Left renal pelvis (tissue), 4 donors: ENCODE data around the gene DYNLT2. TPM values are rescaled to one million over a fixed set of nuclear protein-coding genes. Genes with fewer than 3 reads are reported as not detected.

Experiments used
- DNase-seq, 4 donors: peaks; one replicate each; pipeline ENCODE4 v3.0.0-alpha.2; 2013; ENCODE audit warnings: low read depth in 4 of 4, low spot score in 3 of 4
- polyA plus RNA-seq, 4 donors: library from polyadenylated mRNA; unstranded; fragments of 120-200 nt; gene quantifications; one replicate each; pipeline ENCODE4 v1.2.1, GENCODE V29; 2013; ENCODE audit not compliant: insufficient read length in 4 of 4

The DYNLT2 gene
- polyA plus RNA-seq, 4 donors: 2.7 to 10.5 (median 8.7) TPM

- DNase-seq: no peak
These were observed 12.3 kb downstream of the DYNLT2 start for GRCh38 chr6:169738976-169739529.

GRCh38 chr6:169738204-169738975, 13.0 kb downstream of the DYNLT2 start:
- no peak for DNase-seq

GRCh38 chr6:169729961-169730360, 21.4 kb downstream of the DYNLT2 start:
- DNase-seq: no peak

DNA sequence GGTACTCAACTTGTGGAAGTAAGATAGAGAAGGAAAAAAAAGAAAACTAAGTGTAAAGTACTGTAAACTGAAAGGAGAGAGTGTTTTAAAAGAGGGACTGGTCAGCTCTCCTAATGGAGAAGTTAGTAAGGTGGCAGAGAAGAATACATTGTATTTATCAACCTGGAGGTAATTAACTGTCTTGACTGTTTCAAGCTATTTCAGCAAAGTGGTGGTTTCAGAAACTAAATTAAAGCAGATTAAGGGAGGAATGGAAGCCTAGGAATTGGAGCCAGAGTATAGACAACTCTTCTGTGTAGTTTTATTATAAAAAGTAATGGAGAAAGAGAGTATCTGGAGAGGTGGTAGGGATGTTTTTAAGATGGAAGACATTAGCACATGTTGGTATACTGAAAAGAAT, 24.4 kb downstream of the DYNLT2 start:
- DNase-seq: no peak

DNA sequence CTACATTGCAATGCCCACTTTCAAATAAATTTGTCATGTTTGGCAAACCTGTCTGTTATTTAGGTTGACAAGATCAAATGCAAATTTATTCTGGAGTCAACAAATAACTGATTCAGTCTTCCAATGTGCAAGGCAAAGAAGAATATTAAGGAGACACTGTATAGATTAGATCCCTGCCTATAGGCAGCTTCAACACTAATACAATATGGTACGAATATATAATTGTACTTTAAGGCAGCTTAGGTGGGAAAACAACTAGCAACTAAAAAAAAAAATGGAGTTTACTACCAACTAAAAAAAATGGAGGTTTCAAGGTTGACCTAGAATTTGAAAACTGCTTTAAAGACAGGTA, 25.3 kb downstream of the DYNLT2 start:
- no peak for DNase-seq

DNA sequence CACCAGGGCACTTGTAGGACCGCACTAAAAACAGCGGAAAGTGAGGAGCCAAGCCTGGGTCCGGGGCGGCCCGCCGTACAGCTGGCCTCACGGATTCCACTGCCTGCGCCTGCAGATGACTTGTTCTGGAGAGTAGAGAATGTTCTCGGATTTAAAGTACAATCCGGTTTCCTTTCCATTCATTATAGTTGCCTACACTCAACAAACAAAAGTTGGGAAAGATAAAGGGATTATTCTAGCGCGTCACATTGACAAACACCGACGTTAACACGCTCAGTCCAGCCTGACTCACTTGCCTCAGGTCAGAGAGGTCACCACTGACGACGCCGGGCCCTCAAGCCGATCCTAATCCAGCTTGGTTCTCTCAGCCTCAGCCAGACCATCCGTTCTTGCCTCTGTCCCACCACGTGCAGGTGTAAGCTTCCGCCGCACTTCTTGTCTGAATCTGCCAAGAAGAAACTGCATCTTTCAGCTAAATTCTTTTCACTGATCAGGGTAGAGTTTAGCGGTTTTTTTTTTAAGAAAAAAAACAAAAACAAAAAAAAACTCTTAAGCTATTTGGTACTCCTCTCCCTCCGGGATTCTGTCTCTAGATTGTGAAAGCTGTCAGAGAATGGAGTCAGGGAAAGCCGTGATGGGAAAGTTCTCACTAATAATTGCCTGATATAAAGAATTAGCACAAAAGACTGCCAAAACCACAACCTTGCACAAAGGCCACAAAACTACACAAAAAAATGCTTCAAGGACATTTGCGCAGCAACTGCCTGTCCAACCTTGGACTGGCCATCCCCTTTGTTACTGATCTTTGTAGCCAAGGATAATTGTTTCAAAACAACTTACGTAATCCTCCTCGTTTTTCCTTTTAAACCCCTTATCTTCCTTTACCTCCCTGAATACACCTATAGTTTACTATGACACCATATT, 26.0 kb downstream of the DYNLT2 start:
- DNase-seq: peak in 2 of 4 donors; percentile 29 to 48

DNA sequence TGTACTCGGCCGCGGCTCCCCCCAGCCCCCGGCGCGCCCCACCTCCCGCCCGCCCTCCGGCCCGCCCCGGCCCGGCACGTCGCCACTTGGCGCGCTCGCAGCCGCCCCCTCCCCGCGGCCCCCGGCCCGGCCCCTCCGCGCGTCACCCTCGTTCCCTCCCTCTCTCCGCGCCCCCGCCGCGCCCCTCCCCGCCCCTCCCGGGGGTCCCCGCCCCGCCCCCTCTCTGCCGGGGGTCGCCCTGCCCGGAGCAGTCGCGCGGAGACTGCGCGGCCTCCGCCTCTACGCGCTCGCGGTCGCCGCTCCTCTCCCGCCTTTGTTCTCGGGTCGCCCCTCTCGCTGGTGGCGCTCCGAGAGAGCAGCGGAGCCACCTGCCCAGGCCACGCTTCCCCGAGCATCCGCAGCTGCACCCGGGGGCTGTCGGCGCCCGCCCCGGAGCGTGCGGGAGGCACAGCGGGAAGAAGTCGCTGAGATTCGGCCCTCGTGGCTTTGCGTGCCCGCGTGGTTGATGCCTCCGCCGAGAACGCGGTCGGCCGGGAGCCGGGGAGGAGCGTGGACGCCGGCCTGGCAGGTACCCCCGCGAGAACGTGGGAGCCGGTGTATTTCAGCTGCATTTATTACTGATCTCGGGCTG, 26.8 kb downstream of the DYNLT2 start, which contains the start of gene PHF10:
PHF10 (minus strand) TSS at position 7 of the 631 bp plus-strand sequence. CDS start 569 bp downstream, outside the sequence.
- peak in 1 of 4 donors; percentile 50 for DNase-seq

GRCh38 chr6:169723991-169724493, 27.3 kb downstream of the DYNLT2 start:
- DNase-seq: no peak

GRCh38 chr6:169723200-169723909, 28.0 kb downstream of the DYNLT2 start:
- peak in 1 of 4 donors; percentile 53 for DNase-seq

DNA sequence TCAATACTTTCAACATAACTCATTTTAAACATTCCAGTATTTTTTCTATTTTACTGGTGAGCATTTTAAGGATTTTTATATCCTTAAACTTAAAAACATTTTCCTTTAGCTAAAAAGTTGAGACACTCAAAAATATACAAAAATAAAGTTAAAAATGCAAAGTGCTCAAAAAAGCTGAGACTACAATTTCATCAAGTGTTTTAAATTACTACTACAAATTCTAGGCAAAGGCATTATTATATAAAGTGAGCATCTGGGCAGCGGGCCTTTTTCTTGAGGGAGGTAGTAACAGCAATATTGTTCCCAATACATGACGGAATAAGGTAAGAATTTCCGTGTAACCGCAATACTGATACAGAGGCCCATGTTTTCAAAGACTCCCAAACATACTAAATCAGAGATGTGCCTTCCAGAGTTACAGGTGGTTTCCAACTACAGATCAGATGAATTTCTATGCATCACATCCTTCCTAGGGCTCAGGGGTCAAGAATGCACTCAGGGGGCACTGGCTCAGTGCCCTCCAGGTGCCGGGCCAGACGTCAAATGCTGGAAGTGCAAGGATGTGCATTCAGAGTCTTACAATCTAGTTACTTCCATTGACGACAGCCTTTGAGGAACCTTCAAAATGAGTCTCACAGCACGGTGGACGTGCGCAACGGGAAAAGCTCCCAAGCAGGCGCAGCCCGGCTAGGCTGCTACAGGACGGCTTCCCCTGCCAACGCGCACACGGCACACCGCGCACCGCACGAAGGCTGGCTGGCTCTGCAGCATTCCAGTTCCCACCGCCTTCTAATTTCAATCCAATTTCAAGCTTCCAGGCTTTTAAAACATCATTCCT, 28.8 kb downstream of the DYNLT2 start:
- DNase-seq: no peak

DNA sequence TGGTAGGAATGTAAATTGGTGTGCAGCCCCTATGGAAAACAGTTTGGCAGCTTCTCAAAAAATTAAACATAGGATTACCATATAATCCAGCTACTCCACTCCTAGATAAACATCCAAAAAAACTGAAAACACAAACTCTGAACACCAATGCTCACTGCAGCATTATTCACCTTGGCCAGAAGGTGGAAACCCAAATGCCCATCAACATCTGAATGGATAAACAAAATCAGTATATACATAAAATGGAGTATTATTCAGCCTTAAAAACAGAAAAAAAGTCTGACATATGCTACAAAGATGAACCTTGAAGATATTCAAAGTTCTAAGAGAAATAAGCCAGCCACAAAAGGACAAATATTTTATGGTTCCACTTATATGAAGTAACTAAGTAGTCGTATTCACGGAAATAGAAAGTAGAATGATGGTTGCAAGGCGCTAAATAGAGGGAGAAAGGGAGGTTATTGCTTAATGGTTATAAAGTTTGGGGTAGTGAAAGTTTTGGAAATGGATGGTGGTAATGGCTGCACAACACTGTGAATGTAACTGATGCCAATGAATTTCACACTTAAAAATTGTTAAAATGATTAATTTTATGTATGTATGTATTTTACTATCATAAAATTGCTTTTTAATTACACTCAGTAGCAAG, 31.0 kb downstream of the DYNLT2 start:
- DNase-seq: no peak

DNA sequence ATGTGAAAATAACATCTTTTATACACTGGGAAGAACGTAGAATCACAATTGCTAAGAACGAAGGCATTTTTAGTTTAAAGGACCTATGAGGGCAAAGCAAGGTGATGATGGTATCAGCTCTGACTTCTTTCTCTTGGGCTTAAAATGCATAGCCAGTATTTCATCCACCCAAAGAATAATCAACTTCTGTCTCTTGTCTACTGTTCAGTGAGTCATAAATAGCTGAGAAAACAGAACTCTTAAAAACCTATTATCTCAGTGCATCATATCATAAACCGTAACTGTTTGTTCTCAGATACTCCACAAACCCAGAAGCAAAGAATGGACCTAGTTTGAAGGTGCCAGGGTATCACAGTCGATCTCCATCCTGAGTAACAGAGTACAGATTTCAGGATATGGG, 32.3 kb downstream of the DYNLT2 start:
- DNase-seq: no peak

DNA sequence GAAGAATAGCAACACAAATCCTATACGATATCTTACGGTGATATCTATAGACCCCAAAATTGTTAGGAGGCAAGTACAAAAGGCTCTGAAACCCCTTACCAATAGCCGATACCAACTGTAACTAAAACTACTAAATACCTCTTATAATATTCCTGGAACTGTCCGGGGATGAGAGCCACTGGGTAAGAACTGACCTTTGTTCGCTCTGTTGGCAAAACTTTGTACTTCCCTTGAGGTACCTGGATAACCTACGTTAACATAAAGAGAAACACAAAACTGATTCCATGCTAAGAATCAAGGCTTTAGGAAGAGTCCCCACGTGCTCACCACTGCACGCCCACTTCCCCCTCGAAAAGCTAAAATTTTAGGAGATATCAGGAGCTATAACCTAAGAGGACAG, 36.8 kb downstream of the DYNLT2 start:
- no peak for DNase-seq

GRCh38 chr6:169714178-169714577, 37.2 kb downstream of the DYNLT2 start:
- no peak for DNase-seq

- no peak for DNase-seq
These were observed 41.4 kb downstream of the DYNLT2 start for GRCh38 chr6:169710009-169710408.

GRCh38 chr6:169709293-169709692, 42.1 kb downstream of the DYNLT2 start:
- DNase-seq: no peak

DNA sequence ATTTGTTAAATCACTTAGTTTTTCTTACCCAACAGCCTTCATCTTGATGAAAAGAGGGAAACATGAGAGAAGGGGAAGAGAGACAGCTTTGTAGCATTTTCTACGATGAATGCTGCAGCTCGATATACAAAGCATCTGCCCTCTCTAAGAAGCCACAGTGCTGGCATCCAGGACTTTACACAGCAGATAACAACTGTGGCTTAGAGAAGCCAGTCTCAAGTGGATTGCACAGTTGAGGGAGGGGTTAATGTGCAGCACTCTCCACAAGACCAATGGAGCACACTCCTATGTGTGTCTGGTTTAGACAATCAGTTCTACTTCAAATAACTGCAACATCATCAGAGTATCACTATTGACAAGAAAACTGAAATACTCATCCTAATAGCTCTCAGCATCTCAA, 43.6 kb downstream of the DYNLT2 start:
- DNase-seq: no peak

GRCh38 chr6:169702840-169703246, 48.5 kb downstream of the DYNLT2 start:
- no peak for DNase-seq
